Bronchial epithelial cell (primary cell): Measurements from ENCODE around the gene ZNRD2. TPM values are rescaled to one million over a fixed set of nuclear protein-coding genes. Genes with fewer than 3 reads are reported as not detected.

Experiments
- DNase-seq: peaks from one replicate; pipeline ENCODE4 v3.0.0-alpha.2; 2010; ENCODE audit warnings: low read depth
- FAIRE-seq: peaks from 2 replicates; lab custom pipeline; 2011; peaks lifted over from hg19 to GRCh38; lab: Jason Lieb, UNC
- H3K27me3 ChIP-seq: 2 replicates; pipeline ENCODE4 v1.5.1; 2011; ENCODE audit warnings: low read length; ENCODE audit not compliant: control insufficient read depth, insufficient read depth
- H3K36me3 ChIP-seq: 2 replicates; pipeline ENCODE4 v1.5.1; 2011; ENCODE audit warnings: low read length; ENCODE audit not compliant: control insufficient read depth, insufficient read depth
- H3K4me3 ChIP-seq: 2 replicates; pipeline ENCODE4 v1.5.1; 2011; ENCODE audit warnings: mild to moderate bottlenecking, low read depth, low read length, control low read depth
- CTCF ChIP-seq: IDR thresholded peaks from 2 replicates; pipeline ENCODE4 v1.5.1; 2011; ENCODE audit warnings: mild to moderate bottlenecking, moderate library complexity, low read length, control low read depth, inconsistent platforms; ENCODE audit not compliant: insufficient read depth, severe bottlenecking
- total RNA-seq: library from RNA; depleted of rRNA; stranded (reverse); fragments of >200 nt; gene quantifications from 2 replicates; pipeline ENCODE4 v1.2.1, GENCODE V29; 2014

Gene ZNRD2
- total RNA-seq, 1 donor from 2014 or later, result 43.4 TPM

- DNase-seq (no peak), FAIRE-seq (no peak)
- no peak for TF ChIP-seq CTCF
- no peaks in the 10 kb centered on the region for H3K27me3 ChIP-seq
- no peak overlapping the region for H3K4me3 ChIP-seq
- peaks cover 39% of the 10 kb centered on the region for H3K36me3 ChIP-seq
Measured at GRCh38 chr11:65532388-65533064, 37.8 kb upstream of the ZNRD2 start.

- TF ChIP-seq CTCF, result no peak
- no peak for FAIRE-seq
- peaks cover 36% of the 10 kb centered on the region for H3K36me3 ChIP-seq
Measured at GRCh38 chr11:65535102-65535501, 35.2 kb upstream of the ZNRD2 start.

GRCh38 chr11:65536412-65537295 is 33.6 kb upstream of the ZNRD2 start:
- DNase-seq, result no peak
- no peak for FAIRE-seq
- Histone ChIP-seq H3K4me3 (no peak overlapping the region), H3K27me3 (no peaks in the 10 kb centered on the region), H3K36me3 (peaks cover 21% of the 10 kb centered on the region)
- no peak for TF ChIP-seq CTCF

More at GRCh38 chr11:65535102-65535501, 35.2 kb upstream of the ZNRD2 start:
- no peak overlapping the region for H3K4me3 ChIP-seq
- no peaks in the 10 kb centered on the region for H3K27me3 ChIP-seq
- no peak for DNase-seq

GRCh38 chr11:65537296-65537597 is 33.0 kb upstream of the ZNRD2 start:
- H3K27me3 ChIP-seq, result no peaks in the 10 kb centered on the region
- FAIRE-seq, result no peak
- no peak for TF ChIP-seq CTCF
- peaks cover 18% of the 10 kb centered on the region for H3K36me3 ChIP-seq
- H3K4me3 ChIP-seq, result no peak overlapping the region
- DNase-seq, result no peak

- FAIRE-seq, result no peak
- Histone ChIP-seq H3K4me3 (no peak overlapping the region), H3K27me3 (no peaks in the 10 kb centered on the region), H3K36me3 (peaks cover 15% of the 10 kb centered on the region)
- no peak for TF ChIP-seq CTCF
- no peak for DNase-seq
Measured at GRCh38 chr11:65537620-65538231, 32.6 kb upstream of the ZNRD2 start.
